NCI-H1092 treated with DMSO at 0.1 percent for 48 hours (cell line): ENCODE data around the gene TEKT1.
"Not testable (repeated sequence)": the region's sequence is repeated elsewhere in the genome, so short reads cannot be mapped to it uniquely, and the experiment has no call there.

Experiments
- DNase-seq: peaks from one replicate; lab custom pipeline; 2025; lab: John Stamatoyannopoulos, UW

Gene TEKT1

DNA sequence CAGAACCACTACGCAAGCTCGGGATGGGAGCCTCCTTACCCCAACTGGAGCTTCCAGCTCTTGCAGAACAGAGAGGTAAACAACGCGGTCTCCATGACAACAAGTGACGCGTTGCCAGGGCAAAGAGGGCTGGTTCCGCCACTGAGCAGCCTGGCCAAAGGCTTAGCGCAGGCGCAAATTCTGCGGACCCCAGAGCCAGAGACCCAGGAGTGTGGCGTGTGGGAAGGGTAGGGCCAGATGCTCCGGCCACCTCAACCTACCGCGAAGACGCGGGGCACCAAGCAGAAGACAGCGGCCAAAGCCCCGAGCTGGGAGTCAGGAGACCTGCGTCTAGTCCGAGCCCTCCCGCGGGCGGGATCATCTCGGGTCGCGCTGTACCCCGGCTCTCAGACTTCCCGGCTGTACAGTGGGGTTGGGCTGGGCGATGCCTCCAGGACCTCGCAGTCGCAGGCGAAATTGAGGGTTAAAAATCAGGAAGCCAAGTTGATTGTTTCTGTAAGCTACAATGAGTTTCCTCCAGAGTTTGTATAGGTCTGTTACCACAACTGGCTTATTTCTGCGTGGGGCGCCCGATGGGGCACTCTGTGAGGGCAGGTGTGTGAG, at the start of gene TEKT1:
TEKT1 (minus strand) TSS at position 69 of the 603 bp plus-strand sequence. CDS start 1,353 bp downstream, outside the sequence.
- no peak for DNase-seq

DNA sequence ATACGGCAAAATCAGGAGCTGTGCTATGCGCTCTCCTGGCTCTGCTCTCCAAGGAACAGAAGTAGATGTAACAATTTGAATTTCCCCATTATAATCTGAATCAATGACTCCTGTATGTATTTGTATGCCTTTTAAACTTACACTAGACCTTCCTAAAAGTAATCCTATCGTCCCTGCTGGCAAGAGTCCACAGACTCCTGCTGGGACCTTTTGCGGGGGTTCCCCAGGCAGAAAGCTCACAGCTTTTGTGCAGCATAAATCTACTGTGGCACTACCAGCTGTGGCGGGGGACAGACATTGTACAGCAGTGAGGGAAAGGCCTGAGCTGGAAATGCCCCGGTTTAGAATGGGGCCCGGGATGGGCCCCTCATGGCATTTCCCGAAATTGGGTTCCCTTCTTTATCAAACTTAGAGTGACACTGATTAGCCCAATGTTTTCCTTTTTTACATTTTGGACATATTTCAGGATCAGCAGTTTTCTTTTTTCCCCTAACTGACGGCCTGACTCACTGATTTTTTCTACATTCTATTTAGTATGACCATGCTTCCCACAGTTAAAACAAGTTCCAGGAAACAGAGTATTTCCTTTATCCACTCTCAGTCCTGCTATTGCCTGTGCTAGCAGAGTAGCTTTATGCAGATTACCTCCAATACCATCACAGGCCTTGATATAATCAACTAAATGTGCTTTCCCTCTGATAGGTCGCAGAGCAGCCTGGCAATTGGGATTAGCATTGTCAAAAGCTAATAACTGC, 47.9 kb upstream of the TEKT1 start:
- not testable (repeated sequence) for DNase-seq

DNA sequence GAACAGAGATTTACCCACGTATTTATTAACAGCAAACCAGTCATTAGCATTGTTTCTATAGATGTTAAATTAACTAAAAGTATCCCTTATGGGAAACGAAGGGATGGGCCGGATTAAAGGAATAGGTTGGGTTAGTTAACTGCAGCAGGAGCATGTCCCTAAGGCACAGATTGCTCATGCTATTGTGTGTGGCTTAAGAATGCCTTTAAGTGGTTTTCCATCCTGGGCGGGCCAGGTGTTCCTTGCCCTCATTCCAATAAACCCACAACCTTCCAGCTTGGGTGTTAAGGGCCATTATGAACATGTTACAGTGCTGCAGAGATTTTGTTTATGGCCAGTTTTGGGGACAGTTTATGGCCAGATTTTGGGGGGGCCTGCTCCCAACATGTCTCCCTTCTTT, 43.7 kb upstream of the TEKT1 start:
- not testable (repeated sequence) for DNase-seq

DNA sequence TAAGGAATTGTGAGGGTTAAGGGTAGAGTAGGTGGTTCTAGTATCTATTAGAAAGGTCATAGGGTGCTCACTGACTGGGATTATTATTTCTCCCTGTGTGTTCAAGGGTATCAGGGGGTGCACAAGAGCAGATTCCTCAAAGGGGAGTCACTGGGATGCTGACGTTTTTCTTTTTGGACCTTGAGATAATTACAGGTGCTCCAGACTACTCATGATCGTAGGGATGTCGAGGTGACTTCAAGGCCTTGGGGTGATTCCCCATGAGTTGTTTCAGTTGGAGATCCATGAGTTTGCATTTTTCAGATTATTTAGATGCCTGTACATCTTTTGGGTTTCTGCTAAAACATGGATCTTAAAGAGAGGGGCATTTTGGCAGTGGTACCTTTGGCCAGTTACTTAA, 41.4 kb upstream of the TEKT1 start:
- no peak for DNase-seq

DNA sequence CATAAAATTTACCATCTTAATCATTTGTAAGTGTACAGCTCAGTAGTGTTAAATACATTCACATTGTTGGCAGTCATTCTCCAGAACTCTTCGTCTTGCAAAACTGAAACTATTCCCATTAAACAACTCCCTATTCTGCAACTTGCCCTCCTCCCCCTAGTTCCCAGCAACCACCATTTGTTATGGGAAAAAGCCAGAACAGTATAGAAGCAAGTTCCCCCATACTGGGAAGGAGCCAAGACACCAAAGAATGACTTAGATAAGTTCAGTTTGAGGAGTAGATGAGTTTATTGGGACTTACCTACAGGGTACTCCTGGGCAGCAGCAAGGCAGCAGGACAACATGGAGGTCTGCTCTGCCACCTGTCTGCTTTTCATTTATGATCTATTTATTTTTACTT, 39.3 kb upstream of the TEKT1 start:
- no peak for DNase-seq

DNA sequence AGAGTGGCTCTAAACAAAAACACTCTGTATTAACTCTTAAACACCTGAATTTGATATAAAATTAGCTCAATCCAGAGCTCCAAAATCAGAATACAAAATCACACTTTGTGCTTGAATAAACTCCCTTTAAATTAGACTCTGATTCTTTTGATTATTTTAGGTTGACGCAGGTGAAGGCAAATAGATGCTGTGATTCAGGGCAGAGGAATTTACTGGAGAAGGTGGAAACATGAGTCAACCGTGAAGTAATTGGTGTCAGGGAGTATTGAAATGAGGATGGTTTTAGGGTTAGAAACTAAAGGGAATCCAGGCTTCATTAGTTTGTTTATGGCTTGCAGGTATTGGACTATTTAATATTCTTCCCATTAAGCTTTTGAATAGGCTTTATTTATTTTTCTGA, 37.1 kb upstream of the TEKT1 start:
- no peak for DNase-seq

DNA sequence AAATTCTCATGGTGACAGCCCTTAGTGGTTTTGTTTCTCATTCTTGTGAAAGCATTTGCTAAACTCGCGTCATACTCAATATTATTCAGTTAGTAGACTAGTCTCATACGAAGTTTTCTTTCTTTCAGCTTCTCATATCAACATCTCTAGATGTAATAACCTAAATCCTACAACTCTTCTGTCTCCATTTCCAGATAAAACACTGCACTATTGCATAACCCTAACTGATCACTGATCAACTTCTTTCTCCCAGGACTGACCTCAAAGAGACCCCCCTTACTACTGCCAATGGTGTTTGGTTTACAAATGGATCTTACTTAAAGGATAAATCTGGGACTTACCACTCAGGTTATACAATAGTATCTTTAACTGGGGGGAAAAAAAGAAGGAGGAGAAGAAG, 36.3 kb upstream of the TEKT1 start:
- DNase-seq = no peak

DNA sequence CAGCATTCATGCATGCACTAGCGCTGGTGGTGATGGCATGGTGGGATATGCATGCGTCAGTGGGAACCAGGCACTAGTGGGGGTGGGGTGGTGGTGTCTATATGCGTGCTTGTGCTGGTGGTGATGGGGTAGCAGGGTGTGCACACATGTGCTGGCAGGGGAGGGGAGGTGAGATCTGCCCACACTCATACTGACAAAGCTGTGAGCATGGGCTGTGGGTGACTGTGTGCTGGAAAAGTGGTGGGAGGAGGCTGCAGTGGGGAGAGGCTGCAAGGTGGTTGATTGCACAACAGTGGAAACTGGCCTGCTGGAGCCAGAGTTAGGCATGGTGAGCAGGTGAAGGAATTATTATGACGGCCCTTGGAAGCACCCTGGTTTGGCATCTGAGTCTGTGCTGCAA, 31.3 kb upstream of the TEKT1 start:
- DNase-seq = no peak

DNA sequence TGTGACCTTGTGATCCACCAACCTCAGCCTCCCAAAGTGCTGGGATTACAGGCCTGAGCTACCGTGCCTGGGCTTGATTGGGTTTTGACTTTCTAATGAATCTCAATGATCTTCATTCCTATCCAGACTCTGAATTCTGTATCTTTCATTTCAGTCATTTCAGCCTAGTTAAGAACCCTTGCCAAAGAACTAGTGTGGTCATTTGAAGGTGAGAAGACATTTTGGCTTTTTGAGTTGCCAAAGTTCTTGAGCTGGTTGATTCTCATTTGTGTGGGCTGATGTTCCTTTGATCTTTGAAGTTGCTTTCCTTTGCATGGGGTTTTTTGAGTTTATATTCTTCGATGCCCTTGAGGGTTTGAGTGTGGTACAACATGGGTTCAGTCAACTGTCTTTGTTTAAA, 30.6 kb upstream of the TEKT1 start:
- no peak for DNase-seq

DNA sequence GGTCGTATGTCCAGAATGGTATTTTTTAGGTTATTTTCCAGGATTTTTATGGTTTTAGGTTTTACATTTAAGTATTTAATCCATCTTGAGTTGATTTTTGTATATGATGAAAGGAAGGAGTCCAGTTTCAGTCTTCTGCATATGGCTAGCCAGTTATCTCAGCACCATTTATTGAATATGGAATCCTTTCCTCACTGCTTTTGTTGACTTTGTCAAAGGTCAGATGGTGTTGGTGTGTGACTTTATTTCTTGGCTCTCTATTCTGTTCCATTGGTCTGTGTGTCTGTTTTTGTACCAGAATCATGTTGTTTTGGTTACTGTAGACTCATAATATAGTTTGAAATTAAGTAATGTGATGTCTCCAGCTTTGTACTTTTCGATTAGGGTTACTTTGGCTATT, 26.4 kb upstream of the TEKT1 start:
- no peak for DNase-seq

DNA sequence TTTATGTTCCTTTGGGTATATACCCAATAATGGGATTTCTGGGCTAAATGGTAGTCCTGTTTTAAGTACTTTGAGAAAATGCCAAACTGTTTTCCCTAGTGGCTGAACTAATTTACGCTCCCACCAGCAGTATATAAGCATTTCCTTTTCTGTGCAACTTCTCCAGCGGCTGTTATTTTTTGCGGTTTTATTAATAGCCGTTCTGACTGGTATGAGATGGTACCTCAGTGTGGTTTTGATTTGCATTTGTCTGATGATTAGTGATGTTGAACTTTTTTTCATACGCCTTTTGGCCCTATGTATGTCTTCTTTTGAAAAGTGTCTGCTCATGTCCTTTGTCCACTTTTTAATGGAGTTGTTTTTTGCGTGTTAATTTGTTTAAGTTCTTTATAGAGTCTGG, 25.8 kb upstream of the TEKT1 start:
- DNase-seq = no peak

DNA sequence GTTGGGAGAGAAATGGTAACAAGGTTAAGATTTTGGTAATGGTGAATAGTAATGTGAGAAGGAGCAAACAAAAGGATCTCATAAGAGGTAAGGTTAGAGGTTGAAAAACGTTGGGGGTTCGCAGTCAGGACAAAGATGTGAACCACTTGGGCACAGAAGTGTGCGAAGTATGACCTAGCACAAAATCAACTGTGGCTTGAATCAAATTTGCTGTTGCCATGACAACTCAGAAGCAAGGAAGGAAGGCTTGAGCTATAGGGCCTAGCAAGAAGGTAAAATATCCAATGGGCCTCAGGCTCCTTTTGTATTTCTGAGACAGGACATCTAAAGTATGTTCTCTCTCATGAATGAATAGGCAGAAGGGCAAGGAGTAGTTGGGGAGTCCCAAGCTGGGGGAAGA, 24.5 kb upstream of the TEKT1 start:
- DNase-seq = no peak

DNA sequence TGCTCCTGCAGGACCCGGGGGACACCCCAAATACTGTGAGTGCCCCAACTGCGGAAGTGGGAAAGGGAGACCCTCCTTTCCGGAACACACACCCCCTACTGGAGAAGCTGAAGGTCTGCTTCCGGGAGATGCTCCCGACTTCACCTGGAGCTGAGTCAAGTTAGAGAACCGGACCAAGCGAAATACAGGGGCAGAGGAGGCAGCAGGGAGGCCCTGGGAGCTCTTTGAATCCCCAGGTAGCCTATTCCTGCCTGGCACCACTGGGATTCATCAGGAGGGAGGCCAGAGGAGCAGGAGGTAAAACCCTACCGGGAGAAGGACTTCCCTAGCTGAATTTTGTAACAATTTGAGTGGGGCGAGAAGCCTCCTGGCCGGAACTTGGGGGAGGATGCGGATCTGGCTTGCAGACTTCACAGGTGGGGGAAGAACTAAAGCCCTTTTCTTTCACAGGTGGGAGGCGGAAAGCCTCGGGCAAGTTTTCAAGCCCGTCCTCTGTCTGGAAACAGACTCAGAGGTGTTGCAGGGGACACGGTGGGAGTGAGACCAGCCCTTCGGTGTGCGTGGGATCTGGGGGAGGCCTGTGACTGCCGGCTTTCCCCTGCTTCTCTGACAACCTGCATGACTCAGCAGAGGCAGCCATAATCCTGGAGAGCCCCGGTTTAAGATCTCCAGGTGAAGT, 22.4 kb upstream of the TEKT1 start:
- DNase-seq = no peak

DNA sequence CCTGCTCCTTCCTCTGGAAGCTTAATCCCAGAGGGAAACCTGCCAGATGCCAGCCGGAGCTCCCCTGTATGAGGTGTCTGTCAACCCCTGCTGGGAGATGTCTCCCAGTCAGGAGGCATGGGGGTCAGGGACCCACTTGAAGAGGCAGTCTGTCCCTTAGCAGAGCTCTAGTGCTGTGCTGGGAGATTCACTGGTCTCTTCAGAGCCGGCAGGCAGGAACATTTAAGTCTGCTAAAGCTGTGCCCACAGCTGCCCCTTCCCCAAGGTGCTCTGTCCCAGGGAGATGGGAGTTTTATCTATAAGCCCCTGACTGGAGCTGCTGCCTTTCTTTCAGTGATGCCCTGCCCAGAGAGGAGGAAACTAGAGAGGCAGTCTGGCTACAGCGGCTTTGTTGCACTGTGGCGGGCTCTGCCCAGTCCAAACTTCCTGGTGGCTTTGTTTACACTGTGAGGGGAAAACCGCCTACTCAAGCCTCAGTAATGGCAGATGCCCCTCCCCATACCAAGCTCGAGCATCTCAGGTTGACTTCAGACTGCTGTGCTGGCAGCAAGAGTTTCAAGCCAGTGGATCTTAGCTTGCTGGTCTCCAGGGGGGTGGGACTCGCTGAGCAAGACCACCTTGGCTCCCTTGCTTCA, 17.1 kb upstream of the TEKT1 start:
- DNase-seq = not testable (repeated sequence)

DNA sequence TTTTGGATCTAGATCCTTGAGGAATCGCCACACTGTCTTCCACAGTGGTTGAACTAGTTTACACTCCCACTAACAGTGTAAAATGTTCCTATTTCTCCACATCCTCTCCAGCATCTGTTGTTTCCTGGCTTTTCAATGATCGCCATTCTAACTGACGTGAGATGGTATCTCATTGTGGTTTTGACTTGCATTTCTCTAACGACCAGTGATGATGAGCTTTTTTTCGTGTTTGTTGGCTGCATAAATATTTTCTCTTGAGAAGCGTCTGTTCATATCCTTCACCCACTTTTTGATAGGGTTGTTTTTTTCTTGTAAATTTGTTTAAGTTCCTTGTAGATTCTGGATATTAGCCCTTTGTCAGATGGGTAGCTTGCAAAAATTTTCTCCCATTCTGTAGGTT, 14.6 kb upstream of the TEKT1 start:
- not testable (repeated sequence) for DNase-seq

DNA sequence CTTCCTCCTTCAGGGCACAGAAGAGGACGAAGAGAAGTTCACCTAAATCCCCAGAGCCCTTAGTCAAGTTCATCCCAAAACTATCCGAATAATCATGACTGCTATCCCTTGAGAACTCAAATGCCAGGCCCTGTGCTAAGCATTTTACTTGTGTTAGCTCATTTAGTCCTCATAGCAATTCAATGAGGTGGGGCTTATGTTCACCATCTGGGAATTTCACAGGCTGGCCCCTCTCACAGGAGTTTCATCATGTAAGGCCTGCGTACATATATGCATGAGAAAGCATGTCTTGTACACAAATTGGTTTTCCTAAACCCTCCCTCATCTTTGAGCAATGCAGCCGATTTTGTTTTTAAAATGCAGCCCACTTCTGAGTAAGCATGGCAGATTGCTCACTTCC, 12.9 kb upstream of the TEKT1 start:
- DNase-seq = not testable (repeated sequence)

DNA sequence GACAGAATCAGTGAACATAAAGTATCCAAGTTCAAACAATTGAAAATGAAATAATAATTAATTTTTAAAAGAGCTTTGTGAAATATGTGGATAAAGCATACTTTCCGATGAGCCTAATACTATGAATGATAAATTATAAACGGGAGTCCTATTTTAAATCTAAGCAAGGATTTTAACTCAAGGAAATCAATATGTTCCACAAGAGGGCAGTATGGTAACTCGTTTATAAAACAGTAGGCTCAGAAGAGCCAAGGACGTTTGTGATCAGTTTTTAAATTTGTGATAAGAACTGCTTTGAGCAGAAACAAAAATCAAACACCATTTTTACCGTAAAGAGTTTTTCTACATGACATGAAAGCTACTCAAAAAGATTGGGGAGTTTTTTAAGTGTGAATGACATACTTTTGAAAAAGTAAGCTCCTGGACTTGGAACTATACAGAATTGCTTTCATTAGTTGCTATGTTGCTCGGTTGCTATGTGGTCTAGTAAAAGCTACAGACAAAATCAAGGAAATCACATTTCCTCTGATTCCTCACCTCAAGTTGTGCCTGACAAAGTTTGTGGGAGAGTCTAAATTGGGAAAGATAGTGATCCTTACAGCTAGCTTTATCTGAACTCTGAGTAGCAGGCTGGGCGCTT, 11.8 kb upstream of the TEKT1 start:
- DNase-seq = peak; percentile 16

DNA sequence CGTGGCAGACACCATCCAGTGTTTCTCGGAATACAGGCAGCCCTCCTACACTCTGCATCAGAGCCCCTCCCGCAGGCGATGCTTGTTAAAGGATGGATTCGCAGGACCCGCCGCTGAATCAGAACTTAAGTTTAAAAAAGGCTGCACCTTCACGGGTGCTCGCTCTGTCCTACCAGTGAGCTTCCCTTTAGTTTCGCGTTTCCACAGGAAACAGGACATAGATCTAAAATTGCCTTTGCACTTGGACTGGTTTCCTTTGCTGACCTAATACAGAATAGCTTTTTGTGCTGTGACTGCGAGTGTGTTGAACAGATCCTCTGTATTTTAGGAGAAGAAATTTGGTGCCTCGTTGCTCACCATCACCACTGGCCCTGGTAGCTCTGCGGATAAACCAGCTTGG, 10.2 kb upstream of the TEKT1 start:
- not testable (repeated sequence) for DNase-seq

DNA sequence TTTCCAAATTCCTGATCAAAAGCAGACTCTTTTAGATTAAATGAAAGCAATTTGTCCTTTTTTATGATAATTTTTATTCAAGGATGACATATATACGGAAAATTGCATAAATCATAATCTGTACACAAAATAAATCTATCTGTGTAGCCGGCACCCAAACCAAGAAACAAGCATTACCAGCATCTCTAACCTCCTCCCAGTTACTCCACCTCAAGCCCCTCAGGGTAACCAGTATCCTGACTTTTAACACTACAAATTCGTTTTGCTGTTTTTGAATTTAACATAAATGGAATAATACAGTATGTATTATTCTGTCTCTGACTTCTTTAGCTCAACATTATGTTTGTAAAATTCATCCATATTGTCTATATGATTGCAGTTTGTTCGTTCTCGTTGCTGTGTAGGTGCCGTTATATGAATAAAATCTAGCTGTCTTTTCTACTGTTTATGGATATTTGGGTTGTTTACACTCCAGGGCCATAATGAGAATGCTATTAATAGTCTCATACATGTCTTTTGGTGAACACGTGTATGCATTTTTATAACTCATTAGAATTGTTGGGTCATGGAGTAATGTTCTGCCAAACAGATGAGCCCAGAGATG, 1.0 kb downstream of the TEKT1 start:
- no peak for DNase-seq

DNA sequence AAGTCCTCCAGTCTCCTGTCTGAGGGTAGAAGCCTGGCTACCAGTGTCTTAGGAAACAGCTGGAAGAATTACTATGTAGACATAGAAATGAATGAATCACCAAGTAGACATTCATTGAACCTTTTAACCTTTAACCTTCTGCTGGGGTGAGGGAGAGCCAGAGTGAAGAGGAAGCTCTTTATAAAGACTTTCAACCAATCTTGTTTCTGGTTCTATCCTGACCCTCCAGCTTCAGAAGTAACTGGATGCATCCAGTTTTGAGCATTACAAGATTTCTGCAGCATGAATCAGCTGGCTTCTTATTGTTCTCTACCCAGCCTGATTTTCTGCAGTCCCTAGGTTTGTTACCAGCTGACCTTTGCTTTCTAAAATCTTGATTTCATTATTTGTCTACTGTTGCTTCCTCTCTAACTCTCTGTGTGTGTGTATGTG, 8.5 kb downstream of the TEKT1 start:
- no peak for DNase-seq

DNA sequence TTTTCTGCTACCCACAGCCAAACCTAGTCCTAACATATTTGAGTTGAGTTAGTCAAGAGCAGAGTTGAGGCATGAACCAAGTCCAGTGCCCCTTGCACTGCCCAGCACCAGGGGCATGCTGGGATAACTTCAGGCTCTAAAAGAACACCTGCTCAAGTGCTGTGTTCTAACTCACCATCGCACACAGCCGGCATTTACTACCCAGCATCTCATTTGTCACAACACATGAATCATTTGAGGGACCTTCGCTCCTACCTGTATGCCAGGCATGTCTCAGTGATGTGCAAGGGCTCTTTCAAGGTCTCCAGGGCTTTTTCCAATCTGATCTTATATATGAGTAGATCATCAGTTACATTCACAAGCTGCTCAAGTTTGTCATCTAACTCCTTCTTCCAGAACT, 12.6 kb downstream of the TEKT1 start:
- no peak for DNase-seq

DNA sequence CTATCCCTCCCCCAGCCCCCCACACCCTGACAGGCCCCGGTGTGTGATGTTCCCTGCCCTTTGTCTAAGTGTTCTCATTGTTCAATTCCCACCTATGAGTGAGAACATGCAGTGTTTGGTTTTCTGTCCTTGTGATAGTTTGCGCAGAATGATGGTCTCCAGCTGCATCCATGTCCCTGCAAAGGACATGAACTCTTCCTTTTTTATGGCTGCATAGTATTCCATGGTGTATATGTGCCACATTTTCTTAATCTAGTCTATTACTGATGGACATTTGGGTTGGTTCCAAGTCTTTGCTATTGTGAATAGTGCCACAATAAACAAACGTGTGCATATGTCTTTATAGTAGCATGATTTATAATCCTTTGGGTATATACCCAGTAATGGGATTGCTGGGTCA, 15.2 kb downstream of the TEKT1 start:
- not testable (repeated sequence) for DNase-seq
